GM12864 (cell line): Measurements from ENCODE around the gene OR2V1.

Source experiments
- DNase-seq: peaks from one replicate; pipeline ENCODE4 v3.0.0-alpha.2; 2011; ENCODE audit warnings: low read depth
- H3K4me3 ChIP-seq: 2 replicates; pipeline ENCODE4 v1.5.1; 2011; ENCODE audit warnings: mild to moderate bottlenecking, low read depth, low read length, control low read depth
- CTCF ChIP-seq: IDR thresholded peaks from 2 replicates; pipeline ENCODE4 v1.5.1; 2011; ENCODE audit warnings: low read depth, mild to moderate bottlenecking, moderate library complexity, low read length, control low read depth, inconsistent platforms; ENCODE audit errors: missing control alignments

The OR2V1 gene

GRCh38 chr5:181086026-181086883 is 44.7 kb downstream of the OR2V1 start:
- no peak for DNase-seq
- H3K4me3 ChIP-seq = no peak overlapping the region
- no peak for TF ChIP-seq CTCF

- TF ChIP-seq CTCF = no peak
- H3K4me3 ChIP-seq = no peak overlapping the region
- no peak for DNase-seq
These were observed 46.3 kb downstream of the OR2V1 start for GRCh38 chr5:181084621-181085195.

- no peak for TF ChIP-seq CTCF
- no peak overlapping the region for H3K4me3 ChIP-seq
- no peak for DNase-seq
These were observed 49.0 kb downstream of the OR2V1 start for GRCh38 chr5:181081989-181082388.

- no peak overlapping the region for H3K4me3 ChIP-seq
- no peak for DNase-seq
- TF ChIP-seq CTCF = no peak
These were observed 54.0 kb downstream of the OR2V1 start for GRCh38 chr5:181076920-181077319.
